Measurements from ENCODE around the gene NEK6. TPM values are rescaled to one million over a fixed set of nuclear protein-coding genes. Genes with fewer than 3 reads are reported as not detected.

The NEK6 gene
- total RNA-seq, 2 experiments from 2014 or later = 5.6 to 16.4 TPM

DNA sequence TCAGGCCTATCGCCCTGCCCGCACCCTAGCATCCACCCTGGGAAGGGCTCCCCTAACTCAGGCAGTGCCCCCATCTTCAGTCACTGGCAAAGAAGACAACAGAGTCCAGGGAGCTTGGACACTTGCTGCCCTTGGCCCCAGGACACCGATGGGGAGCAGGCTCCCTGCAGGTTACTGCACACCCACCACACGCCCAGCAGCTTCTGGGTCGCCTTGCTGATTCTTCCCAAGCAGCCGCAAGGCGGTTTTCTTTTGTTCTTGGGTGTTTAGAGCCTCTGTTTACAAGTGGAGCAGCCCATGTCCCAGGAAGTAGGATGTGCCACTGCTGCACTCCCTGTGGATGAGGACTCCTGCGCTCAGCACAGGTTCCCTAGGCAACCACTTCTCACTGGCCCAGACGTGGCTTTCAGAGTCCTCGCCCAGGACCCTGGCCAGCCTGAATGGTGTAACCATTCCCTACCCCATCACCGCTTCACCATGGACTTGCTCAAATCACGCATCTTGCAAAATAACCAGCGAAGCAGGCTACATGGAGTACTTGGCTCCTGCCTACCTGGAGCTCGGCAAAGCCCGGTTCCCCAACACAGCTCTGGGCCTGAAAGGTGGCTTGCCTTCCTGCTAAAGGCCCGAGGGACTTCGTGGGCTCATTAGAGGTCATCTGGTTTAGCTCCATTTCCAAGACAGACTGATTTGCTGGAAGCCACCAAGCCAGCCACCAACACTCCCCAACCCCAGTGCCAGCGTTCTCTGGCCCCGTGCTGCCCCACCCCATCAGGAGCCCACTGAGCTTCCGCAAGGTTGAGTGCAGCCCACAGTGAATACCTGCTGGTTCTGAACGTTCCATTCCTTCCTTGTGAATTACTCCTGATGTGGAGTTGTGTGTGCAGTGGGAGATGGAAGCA is 97.5 kb downstream of the NEK6 start:
- Histone ChIP-seq H2AFZ (ENCODE audit: low read length) (no peak overlapping the region), H3K79me2 (ENCODE audit: insufficient read depth, low read depth, low read length) (0 out of 2 replicates have a peak, but pooled peaks cover 2% of the 10 kb centered on the region), H4K20me1 (ENCODE audit: insufficient read depth, low read length) (peaks cover 4% of the 10 kb centered on the region; the same call in 1 of the 2 replicates), H3K4me2 (ENCODE audit: low read length) (no peak overlapping the region), H3K4me1 (ENCODE audit: insufficient read depth, low read length, poor library complexity, severe bottlenecking) (no peaks in the 10 kb centered on the region), H3K9me3 (ENCODE audit: low read length) (no peaks in the 10 kb centered on the region), H3K9me2 (ENCODE audit: insufficient read depth, low read length) (no peaks in the 10 kb centered on the region), H3K36me3 (ENCODE audit: insufficient read depth, low read length) (peaks cover 52% of the 10 kb centered on the region), H3K27ac (ENCODE audit: low read depth, low read length, poor library complexity, severe bottlenecking) (no peak overlapping the region), H3K4me3 (ENCODE audit: low read depth, low read length, poor library complexity, severe bottlenecking) (no peak overlapping the region)
- no TSS peak for BruUV-seq (replicated peaks)
- ChIA-PET CTCF (ENCODE audit: unreplicated experiment) (interaction anchor here (0.8 kb wide), 1 partner anchor 100 kb away, joined by 3 read pairs; no protein-coding TSS in a partner anchor), POLR2A (no interaction called here)
- no peak for DNase-seq (ENCODE audit: low spot score)
- intact Hi-C loops (cut with micrococcal nuclease; ENCODE audit: unreplicated experiment) = no loop called here
- TF ChIP-seq, protein P1, sequence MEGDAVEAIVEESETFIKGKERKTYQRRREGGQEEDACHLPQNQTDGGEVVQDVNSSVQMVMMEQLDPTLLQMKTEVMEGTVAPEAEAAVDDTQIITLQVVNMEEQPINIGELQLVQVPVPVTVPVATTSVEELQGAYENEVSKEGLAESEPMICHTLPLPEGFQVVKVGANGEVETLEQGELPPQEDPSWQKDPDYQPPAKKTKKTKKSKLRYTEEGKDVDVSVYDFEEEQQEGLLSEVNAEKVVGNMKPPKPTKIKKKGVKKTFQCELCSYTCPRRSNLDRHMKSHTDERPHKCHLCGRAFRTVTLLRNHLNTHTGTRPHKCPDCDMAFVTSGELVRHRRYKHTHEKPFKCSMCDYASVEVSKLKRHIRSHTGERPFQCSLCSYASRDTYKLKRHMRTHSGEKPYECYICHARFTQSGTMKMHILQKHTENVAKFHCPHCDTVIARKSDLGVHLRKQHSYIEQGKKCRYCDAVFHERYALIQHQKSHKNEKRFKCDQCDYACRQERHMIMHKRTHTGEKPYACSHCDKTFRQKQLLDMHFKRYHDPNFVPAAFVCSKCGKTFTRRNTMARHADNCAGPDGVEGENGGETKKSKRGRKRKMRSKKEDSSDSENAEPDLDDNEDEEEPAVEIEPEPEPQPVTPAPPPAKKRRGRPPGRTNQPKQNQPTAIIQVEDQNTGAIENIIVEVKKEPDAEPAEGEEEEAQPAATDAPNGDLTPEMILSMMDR (conservative IDR thresholded peaks at IDR 0.05; ENCODE audit: low read length) = no peak
- TF ChIP-seq EZH2phosphoT487 (IDR thresholded peaks at IDR 0.05; ENCODE audit: borderline replicate concordance, low read depth, low read length) = no peak

DNA sequence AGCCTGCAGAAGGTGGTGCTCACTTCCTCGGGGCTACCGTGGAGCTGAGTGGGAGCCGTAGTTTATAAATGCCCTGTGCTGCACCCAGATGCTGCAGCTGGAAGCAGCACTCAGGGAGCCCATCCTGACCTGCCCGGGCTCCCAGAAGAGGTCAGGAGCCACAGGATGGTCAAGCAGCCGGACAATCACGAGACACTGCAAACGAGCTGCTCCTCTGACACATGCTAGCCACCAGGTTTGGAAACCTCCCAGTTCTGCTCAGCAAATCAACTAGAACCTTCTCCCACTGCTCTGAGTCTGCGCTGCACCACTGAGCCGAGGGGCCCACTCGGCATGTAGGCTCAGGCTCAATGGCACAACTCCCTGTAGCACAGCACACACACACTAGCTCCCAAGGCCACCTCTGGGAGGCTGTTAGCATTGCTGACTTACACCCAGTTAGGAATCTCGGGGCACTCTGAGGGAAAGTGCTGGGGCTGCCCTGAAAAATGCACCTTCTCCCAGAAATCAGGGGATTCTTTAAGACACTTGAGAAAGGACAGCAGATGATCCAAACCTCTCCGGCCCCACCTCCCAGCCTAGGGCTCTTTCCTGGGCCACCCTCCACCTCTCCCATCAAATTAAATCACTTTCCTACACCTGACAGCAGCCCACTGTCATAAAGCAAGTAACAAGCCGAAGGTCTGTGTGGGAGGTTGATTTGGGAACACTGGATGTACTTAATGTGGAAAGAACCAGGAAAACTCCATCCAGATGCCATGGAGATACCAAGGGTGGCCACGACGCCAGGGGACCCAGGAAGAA is 98.4 kb downstream of the NEK6 start:
- H3K79me2 ChIP-seq (ENCODE audit: insufficient read depth, low read depth, low read length) = 0 out of 2 replicates have a peak, but pooled peaks cover 2% of the 10 kb centered on the region
- POLR2A ChIA-PET = no interaction called here
- no peak overlapping the region for H3K4me2 ChIP-seq (ENCODE audit: low read length)
- H3K4me1 ChIP-seq (ENCODE audit: insufficient read depth, low read length, poor library complexity, severe bottlenecking) = no peaks in the 10 kb centered on the region
- H3K27ac ChIP-seq (ENCODE audit: low read depth, low read length, poor library complexity, severe bottlenecking) = no peak overlapping the region
- no peaks in the 10 kb centered on the region for H3K9me2 ChIP-seq (ENCODE audit: insufficient read depth, low read length)
- BruUV-seq (replicated peaks) = no TSS peak
- CTCF ChIA-PET (ENCODE audit: unreplicated experiment) = interaction anchor here (0.8 kb wide), 1 partner anchor 99 kb away, joined by 3 read pairs; no protein-coding TSS in a partner anchor
- no peak for DNase-seq (ENCODE audit: low spot score)
- peaks cover 4% of the 10 kb centered on the region; the same call in 1 of the 2 replicates for H4K20me1 ChIP-seq (ENCODE audit: insufficient read depth, low read length)
- intact Hi-C loops (cut with micrococcal nuclease; ENCODE audit: unreplicated experiment) = no loop called here
- TF ChIP-seq, protein P1 (conservative IDR thresholded peaks at IDR 0.05; ENCODE audit: low read length) = no peak
- TF ChIP-seq EZH2phosphoT487 (IDR thresholded peaks at IDR 0.05; ENCODE audit: borderline replicate concordance, low read depth, low read length) = no peak
- H2AFZ ChIP-seq (ENCODE audit: low read length) = no peak overlapping the region
- peaks cover 44% of the 10 kb centered on the region for H3K36me3 ChIP-seq (ENCODE audit: insufficient read depth, low read length)
- H3K9me3 ChIP-seq (ENCODE audit: low read length) = no peaks in the 10 kb centered on the region
- no peak overlapping the region for H3K4me3 ChIP-seq (ENCODE audit: low read depth, low read length, poor library complexity, severe bottlenecking)
